Gastrocnemius medialis (tissue), 4 donors: ENCODE data around the gene COMMD7.

ENCODE experiments used
- POLR2A ChIP-seq, 2 donors: fragments of 450-650 bp; IDR thresholded peaks; one replicate each; pipeline ENCODE4 v1.6.1; 2017; ENCODE audit warnings: antibody characterized with exemption in 2 of 2, mild to moderate bottlenecking in 2 of 2, moderate library complexity in 2 of 2
- TF ChIP-seq, protein P1 (sequence below), 5 experiments: fragments of 450-650 bp in 3 of 5; fragments of 200-600 bp in 2 of 5; sonication (generic) in 2 of 5; IDR thresholded peaks in 4 of 5; conservative IDR thresholded peaks in 1 of 5; 1 replicate in 4 of 5; 2 replicates in 1 of 5; pipeline ENCODE4 v1.5.1; 2016 to 2019; ENCODE audit warnings: antibody characterized with exemption in 5 of 5, mild to moderate bottlenecking in 3 of 5, moderate library complexity in 3 of 5

DNA sequence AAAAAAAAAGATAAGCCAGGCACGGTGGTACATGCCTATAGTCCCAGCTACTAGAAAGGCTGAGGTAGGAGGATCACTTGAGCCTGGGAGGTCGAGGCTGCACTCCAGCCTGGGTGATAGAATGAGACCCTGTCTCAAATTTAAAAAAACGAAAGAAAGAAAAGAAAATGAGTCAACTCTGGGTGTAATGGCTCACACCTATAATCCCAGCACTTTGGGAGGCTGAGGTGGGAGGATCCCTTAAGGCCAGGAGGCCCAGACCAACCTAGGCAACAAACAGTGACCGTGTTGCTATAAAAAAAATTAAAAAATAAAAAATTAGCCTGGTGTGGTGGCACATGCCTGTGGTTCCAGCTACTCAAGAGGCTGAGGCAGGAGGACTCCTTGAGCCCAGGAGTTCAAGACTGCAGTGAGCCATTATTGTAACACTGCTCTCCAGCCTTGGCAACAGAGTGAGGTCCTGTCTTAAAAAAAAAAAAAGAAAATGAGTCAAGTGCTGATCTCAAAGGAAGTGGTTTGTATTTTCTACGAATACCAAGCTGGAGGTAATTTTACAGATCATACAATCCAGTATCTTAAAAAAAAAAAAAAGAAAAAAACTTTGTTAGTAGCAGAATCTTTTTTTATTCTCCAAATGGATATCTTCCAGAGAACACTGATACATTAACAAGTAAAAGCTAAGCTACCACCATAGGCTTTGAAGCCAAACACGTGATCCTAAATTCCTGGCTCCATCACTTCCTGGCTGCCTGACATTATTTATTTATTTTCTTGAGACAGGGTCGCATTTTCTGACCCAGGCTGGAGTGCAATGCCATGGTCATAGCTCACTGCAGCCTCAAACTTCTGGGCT is 5.7 kb downstream of the COMMD7 start:
- TF ChIP-seq POLR2A (IDR thresholded peaks at IDR 0.05): no peak
- TF ChIP-seq, protein P1, sequence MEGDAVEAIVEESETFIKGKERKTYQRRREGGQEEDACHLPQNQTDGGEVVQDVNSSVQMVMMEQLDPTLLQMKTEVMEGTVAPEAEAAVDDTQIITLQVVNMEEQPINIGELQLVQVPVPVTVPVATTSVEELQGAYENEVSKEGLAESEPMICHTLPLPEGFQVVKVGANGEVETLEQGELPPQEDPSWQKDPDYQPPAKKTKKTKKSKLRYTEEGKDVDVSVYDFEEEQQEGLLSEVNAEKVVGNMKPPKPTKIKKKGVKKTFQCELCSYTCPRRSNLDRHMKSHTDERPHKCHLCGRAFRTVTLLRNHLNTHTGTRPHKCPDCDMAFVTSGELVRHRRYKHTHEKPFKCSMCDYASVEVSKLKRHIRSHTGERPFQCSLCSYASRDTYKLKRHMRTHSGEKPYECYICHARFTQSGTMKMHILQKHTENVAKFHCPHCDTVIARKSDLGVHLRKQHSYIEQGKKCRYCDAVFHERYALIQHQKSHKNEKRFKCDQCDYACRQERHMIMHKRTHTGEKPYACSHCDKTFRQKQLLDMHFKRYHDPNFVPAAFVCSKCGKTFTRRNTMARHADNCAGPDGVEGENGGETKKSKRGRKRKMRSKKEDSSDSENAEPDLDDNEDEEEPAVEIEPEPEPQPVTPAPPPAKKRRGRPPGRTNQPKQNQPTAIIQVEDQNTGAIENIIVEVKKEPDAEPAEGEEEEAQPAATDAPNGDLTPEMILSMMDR (IDR thresholded peaks at IDR 0.05 in 4 of 5, conservative IDR thresholded peaks at IDR 0.05 in 1 of 5): no peak
